GM12875 (cell line): ENCODE data around the gene NTN4.
"Not testable (repeated sequence)": the region's sequence is repeated elsewhere in the genome, so short reads cannot be mapped to it uniquely, and the experiment has no call there.

Experiments used
- H3K4me3 ChIP-seq: one replicate; pipeline ENCODE4 v1.5.1; 2011; ENCODE audit warnings: low read depth, low read length, control low read depth
- TF ChIP-seq, protein P1 (sequence below): IDR thresholded peaks from 2 replicates; pipeline ENCODE4 v1.5.1; 2011; ENCODE audit warnings: low read depth, mild to moderate bottlenecking, control low read depth, inconsistent platforms, low read length, moderate library complexity, borderline replicate concordance; ENCODE audit not compliant: insufficient read depth

NTN4 gene

DNA sequence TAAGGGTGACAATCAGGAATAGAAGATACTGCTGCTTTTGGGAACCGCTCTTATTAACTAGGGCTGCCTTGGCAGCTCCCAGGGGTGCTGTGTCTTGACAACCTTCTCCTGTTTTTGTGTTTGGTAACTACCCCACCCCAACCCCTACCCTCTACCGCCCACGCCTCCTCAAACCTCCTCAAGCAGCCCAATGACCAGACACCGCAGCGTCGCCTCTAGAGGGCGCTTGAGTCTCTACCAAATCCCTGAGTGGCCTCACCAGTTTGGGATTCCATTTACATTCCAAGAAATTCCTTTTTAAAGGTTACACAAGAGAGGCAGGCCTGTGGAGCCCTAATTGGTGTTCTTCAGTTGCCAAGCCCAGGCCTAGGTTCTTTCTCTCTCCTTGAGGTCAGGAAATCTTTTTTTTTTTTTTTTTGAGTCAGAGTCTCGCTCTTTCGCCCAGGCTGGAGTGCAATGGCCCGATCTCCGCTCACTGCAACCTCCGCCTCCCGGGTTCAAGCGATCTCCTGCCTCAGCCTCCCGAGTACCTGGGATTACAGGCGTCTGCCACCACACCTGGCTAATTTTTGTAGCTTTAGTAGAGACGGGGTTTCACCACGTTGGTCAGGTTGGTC is 166.9 kb downstream of the NTN4 start:
- H3K4me3 ChIP-seq = peak overlapping the region; percentile 6
- TF ChIP-seq, protein P1, sequence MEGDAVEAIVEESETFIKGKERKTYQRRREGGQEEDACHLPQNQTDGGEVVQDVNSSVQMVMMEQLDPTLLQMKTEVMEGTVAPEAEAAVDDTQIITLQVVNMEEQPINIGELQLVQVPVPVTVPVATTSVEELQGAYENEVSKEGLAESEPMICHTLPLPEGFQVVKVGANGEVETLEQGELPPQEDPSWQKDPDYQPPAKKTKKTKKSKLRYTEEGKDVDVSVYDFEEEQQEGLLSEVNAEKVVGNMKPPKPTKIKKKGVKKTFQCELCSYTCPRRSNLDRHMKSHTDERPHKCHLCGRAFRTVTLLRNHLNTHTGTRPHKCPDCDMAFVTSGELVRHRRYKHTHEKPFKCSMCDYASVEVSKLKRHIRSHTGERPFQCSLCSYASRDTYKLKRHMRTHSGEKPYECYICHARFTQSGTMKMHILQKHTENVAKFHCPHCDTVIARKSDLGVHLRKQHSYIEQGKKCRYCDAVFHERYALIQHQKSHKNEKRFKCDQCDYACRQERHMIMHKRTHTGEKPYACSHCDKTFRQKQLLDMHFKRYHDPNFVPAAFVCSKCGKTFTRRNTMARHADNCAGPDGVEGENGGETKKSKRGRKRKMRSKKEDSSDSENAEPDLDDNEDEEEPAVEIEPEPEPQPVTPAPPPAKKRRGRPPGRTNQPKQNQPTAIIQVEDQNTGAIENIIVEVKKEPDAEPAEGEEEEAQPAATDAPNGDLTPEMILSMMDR = peak; percentile 75

DNA sequence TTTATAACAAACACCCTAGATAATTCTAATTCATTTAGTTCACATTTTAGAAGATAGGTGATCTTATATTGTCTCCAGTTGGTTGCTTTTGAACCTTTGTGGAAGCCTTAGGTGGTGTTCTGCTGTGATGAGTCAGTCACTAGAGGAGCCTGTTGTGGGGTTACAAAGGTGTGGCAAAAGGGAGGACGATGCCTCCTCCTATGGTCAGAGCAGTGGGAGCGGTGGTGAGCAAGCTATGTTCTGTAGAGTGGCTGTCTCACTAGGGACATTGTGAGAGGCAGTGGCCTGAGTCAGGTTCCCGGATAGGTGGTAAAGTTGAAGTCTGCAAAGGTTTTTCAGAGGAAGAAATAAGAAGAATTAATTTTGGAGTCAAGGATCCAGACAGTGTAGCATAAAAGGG is 167.7 kb downstream of the NTN4 start:
- TF ChIP-seq, protein P1 = no peak
- no peak overlapping the region for H3K4me3 ChIP-seq

DNA sequence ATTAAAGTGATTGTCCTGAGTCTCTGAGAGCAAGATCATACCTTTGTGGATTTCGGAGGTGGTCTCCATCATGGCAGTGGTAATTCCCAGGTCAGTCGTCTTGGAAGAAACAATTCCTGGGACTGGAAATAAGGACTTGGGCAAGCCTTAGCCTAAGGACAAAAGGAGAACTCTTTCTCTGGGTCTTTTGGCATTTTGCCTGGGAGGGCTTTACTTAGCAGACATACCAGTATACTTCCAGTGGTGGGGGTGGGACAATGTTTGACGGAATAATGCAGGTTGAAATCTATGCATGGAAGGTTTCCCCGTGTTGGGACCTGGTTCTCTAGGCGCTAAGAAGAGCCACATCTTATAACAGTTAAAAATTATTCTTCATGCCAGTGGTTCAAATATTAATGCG is 168.8 kb downstream of the NTN4 start:
- H3K4me3 ChIP-seq = no peak overlapping the region
- TF ChIP-seq, protein P1 = no peak

DNA sequence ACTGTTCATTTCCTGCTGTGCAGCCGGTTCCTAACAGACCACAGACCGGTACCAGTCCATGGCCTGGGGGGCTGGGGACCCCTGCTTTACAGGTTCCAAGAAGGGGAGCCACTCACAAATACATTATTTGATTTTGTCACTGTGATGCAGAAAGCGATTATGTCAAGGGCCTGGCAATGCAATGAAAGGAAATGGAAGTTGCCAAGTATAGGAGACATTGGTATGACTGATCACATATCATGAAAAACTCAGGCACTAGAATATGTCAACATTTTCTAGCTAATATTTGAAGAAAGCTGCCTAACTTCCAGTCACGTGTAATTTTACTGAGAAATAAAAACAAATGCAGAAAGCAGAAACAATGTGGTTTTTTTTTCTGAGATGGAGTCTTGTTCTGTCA is 170.4 kb downstream of the NTN4 start:
- H3K4me3 ChIP-seq = no peak overlapping the region
- TF ChIP-seq, protein P1 = no peak

DNA sequence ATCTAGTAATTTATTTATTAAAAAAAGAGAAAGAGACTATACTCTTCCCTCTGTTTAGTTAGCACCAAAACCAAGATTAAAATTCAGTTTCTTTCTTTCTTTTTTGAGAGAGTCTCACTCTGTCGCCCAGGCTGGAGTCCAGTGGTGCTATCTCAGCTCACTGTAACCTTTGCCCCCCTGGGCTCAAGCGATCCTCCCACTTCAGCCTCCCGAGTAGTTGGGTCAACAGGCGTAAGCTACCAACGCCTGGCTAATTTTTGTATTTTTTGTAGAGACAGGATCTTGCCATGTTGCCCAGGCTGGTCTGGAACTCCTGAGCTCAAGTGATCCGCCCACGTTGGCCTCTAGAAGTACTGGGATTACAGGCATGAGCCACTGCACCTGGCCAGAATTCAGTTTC is 174.1 kb downstream of the NTN4 start:
- not testable (repeated sequence) for H3K4me3 ChIP-seq

DNA sequence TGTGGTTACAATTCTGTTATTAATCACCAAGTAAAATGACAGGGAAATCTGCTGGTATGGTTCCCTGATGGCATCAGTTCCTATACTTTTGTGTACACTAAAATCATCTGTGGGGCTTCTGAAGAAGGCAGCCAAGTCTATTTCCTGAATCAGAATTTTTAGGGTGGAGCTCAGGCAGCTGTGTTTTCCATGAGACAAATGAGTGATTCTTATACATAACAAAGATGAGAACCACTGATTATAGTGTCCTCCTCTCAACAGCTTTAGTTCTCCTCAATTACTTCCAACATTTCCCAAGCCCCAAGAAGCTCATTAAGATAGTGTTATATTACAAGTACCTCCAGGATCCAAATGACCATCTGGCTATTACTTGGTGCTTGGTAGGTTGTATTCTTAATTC is 174.8 kb downstream of the NTN4 start:
- TF ChIP-seq, protein P1 = no peak
- H3K4me3 ChIP-seq = no peak overlapping the region

DNA sequence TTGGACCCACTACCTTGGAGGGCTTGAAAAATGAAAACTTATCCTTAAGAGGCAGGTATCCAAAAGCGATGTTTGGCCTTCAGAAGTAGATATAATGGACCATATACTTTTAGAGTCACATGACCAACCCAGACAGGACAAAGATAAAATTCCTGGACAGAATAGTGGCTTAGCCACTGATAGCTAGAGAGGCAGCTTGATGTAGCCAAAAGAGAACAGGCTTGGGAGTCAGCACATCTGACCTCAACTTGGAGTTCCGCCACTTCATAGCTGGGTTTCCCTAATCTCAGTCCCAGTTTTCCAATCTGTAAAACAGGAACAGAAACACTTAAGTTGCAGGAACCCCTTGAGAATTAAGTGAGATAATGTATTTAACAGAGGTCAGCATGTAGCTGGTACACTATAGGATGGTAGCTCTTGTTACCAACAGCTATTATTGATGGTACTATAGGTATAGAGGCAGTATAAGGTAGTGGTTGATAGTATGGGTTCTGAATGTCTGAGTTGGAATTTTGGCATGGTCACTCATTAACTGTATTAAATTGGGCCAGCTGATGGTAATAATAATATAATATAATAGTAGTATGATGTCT is 176.1 kb downstream of the NTN4 start:
- H3K4me3 ChIP-seq = no peak overlapping the region
- TF ChIP-seq, protein P1 = no peak
